ENCODE data around the gene SNX5.
"Not testable (repeated sequence)": the region's sequence is repeated elsewhere in the genome, so short reads cannot be mapped to it uniquely, and the experiment has no call there.

Gene SNX5

GRCh38 chr20:17960400-17960885 is 8.2 kb downstream of the SNX5 start:
- DNase-seq (ENCODE audit: low read depth in 2 of 2), result not testable (repeated sequence)

DNA sequence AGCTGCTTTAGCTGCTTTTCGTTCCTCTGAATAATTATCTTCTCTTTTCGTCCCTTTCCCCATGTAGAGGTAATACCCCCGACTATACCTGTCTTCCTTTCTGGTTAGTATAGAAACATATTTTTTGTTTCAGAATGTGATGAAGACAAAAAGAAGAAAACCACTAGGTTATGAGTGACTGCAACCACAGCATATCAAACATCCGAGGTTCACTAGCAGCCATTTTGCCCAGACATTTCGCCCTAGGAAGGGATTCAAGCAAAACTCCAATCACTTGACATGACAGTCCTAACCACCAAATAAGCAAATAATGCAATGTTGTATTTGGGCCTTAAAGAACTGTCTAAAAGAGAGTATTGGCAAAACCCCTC is 9.4 kb downstream of the SNX5 start:
- no peak for DNase-seq (ENCODE audit: low read depth in 2 of 2)

GRCh38 chr20:17958373-17959256 is 10.0 kb downstream of the SNX5 start:
- no peak for DNase-seq (ENCODE audit: low read depth in 2 of 2)

DNA sequence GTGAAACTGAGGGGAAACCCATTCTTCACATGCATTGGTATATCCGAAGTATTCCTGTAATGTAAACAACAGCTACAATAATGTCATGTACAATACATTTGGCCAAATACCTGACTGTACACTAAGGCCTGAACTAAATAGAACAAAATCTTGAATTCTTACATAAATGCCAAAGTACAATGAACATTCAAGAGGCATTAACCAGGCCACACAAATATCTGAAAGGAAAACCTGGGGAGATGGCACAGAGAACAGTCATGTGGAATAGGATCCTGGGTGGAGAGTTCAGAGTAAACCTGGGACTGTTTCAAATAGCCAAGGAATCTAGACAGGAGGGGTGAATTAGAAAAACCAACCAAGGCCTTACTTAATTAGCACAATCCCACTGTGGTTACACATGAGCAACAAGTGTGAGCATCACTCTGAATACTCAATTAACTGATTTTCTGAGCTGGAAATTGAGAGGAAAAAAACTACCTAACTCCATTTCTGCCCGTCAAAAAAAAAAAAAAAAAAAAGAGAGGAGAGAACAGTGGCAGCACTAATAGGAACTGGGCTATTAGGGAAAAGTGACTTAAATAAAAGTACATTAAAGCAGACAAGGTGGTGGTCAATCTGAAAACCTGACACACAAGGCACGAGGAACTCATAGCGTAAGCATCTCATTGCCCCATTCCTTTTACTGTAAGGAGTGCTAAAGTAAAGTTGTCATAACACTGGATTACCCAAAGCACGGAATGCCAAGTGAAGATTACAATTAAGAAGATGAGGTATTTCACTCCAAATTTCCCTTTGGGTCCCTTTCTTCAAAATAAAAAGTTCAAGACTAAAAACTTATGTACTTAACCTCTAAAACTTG is 10.9 kb downstream of the SNX5 start:
- no peak for DNase-seq (ENCODE audit: low read depth in 2 of 2)

DNA sequence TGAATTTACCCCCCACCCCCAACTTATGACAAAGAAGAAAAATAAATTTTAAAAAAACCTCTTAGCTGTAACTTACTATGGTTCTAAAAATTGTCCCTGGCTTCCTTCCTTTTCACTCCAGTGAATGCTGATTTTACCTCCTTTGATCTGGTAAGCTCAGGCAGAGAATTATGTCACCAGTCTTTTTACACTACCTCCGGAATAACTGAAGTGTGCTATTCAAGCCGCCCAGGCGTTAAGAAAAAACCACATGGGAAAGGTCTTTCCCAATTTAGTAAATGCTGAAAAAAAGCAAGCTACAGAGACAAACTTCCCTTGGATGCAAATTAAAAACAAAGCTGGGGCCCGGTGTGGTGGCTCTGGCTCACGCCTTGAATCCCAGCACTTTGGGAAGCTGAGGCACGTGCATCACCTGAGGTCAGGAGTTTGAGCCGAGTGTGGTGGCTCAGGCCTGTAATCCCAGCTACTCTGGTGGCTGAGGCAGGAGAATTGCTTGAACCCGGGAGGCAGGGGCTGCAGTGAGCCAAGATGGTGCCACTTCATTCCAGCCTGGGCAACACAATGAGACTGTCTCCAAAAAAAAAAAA is 12.4 kb downstream of the SNX5 start:
- DNase-seq (ENCODE audit: low read depth in 2 of 2), result no peak

- no peak for DNase-seq (ENCODE audit: low read depth in 2 of 2)
Measured at GRCh38 chr20:17955302-17955701, 13.3 kb downstream of the SNX5 start.

DNA sequence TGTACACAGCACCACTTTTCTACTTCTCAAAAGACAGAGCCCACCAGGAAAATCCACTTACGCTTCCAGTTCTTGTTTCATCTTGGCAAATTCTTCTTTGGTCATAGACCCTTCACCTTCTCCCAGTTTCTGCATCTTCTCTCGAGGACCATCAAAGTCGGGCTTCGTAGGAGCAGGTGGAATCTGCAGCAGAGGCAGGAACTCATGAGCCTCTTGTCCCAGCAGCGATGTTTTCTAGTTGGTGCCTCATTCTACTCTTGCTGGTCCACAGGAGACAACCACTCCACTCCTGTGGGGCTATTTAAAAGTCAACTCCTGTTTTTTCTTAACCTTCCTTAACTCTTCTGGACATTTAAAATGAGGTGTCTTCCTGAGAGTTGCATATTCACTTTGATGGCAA is 14.7 kb downstream of the SNX5 start:
- no peak for DNase-seq (ENCODE audit: low read depth in 2 of 2)

DNA sequence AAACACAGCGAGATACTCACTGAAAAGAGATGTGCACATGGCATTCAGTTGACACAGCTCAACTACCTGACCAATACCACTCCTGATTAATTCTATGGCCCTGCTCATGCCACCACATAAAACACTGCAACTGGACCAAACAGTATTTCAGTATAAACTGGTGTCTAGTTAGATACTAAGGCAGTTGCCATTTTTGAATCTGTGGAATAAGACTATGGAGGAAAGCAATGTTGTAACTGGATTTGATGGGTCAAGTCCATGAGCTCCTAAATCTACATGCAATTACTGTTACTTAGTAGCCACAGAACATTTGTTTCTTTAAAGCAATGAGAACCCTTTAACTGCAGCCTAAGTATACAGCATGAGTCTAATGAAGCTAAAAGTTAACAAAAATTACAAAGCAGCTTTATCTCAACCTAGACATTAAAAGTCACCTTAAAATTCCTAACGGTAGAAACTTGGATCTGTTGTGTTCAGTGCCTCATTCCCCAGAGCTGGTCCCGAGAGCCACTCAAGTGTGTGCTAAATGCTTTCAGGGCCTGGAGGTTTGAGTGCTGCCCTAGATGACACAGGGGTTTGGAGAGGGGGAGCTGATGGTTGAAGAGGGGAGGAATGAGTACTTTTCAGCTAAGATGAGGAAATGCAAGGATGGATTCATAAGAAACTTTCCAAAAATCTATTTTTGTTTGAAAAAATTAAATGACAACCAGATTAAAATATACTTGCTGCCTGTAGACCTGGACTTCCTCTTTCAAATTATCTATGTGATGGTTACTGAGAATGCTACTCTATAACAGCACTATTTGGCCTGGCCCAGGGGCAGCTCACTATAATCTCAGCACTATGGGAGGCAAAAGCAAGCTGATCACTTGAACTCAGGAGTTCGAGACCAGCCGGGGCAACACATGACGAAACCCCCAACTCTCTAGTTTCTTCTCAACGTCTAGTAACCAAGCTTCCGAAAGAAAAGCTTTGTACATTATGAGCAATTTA is 15.6 kb downstream of the SNX5 start:
- DNase-seq (ENCODE audit: low read depth in 2 of 2), result no peak

DNA sequence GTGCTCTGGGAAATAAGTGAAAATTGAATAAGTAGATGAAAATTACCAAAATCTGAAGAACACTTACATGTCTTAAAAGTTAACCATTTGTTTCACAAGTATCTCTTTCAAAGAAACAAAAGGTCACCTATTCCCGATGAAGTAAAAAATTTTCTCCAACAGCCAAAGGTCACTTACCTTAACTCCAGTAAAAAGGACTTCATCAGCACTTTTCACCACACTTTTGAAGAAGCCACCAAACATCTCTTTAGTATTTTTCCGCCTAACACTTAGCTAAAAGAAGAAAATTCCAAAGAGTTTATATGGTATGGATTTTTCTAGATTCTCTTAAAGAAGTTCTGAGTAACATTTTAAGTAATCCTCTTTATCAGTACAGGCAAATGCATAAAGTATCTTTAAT is 17.3 kb downstream of the SNX5 start:
- DNase-seq (ENCODE audit: low read depth in 2 of 2), result no peak

DNA sequence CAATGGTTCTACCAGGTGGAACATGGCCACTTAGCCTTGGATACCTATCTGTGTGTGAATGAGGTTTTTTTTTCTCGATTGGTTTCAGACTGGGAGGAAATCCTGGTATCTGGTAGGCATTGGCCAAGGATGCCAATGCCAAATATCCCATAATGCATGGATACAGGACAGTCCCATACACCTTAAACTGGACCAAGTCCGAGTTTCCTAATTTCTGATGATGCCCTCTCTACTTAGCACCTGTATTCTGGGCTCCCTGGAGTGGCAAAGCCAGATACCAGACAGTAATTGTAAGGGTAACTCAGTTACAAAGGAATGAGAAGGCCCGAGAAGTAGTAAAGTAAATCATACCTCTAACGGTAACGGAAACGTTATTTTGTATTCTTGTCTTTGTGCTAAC is 17.9 kb downstream of the SNX5 start:
- no peak for DNase-seq (ENCODE audit: low read depth in 2 of 2)

- no peak for DNase-seq (ENCODE audit: low read depth in 2 of 2)
Measured at GRCh38 chr20:17949899-17950298, 18.7 kb downstream of the SNX5 start.

DNA sequence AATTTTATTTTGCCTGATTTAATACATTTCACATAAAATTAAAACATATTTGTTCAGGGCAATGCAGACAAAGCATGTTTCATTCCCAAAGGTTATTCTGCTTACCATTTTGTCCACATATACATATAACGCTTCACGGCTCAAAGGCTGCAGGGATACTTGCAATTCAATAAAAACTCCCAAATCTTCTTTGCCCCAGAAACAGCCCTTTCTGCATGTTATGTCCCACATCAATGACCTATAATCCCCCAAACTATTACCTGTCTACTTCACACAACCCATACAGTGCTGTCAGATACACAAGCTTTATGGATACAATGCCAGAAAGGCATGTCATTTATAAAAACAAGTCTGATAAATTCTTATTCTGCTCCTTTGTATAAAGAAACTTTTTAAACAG is 20.2 kb downstream of the SNX5 start:
- DNase-seq (ENCODE audit: low read depth in 2 of 2), result no peak

- no peak for DNase-seq (ENCODE audit: low read depth in 2 of 2)
Measured at GRCh38 chr20:17947474-17947815, 21.1 kb downstream of the SNX5 start.

- DNase-seq (ENCODE audit: low read depth in 2 of 2), result no peak
Measured at GRCh38 chr20:17946572-17947473, 21.8 kb downstream of the SNX5 start.

- no peak for DNase-seq (ENCODE audit: low read depth in 2 of 2)
Measured at GRCh38 chr20:17946040-17946439, 22.6 kb downstream of the SNX5 start.

GRCh38 chr20:17944854-17945474 is 23.6 kb downstream of the SNX5 start:
- DNase-seq (ENCODE audit: low read depth in 2 of 2), result no peak

GRCh38 chr20:17943343-17943742 is 25.3 kb downstream of the SNX5 start:
- DNase-seq (ENCODE audit: low read depth in 2 of 2), result no peak

DNA sequence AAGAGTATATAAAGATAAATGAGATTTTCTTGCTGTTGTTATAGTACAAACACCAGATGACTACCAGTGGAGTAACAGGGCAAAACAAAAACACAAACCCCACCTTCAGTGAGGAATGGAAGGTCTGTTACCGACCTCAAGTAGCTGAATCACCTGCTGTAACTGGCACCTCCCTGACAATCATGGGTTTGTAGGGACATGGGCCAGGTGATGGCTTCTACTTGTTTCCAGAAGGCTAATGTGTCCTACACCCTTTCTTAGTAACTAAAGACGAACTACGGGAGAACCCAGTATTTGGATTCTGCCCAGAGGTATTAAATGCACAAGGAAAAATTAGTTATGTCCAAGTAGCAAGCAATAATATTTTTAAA is 26.8 kb downstream of the SNX5 start:
- no peak for DNase-seq (ENCODE audit: low read depth in 2 of 2)

DNA sequence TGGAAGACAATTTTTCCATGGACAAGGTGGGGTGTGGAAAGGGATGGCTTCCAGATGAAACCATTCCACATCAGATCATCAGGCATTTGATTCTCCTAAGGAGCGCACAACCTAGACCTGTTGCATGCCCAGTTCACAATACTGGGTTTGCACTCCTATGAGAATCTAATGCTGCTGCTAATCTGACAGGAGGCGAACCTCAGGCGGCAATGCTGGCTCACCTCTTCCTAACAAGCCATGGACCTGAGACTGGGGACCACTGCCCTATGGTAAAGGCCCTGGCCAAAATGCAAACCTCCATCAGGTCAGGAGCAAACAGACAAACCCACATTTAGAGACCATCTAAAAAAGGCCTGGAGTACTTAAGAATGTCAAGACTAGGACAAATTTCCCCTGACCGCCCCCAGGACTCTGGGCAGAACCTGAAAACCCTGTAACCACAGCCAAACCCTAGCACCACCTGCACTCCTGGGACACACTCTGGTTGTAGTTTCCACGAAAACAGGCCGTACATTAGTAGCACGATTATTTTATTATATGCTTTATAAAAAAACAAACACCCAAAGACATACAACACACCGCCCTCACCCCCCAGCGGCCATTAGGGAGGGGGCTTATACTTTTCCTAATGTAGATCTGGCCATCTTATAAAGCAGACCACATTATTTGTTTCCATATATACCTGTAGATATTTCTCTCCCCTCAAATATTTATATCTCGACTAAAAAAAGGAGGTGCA is 27.3 kb downstream of the SNX5 start:
- no peak for DNase-seq (ENCODE audit: low read depth in 2 of 2)
